ENCODE data around the gene ORC3.

DNA sequence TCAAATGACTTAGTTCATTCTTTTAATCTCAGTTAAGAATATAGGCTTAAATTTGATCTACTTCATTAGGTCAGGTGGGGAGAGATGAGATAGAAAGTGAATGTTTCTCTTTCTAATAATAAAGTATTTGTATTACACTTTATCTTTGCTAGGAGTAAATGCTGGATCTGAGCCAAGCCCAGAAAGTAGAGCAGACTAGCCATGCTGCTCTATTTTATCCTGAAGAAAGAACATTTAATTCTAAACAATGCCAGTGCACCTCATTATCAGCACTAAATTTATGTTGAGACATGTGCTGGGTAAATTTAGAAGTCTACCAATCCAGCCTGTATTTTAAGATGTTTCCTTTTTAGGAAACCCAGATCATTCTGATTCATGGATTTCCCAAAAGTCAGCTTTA, 68.6 kb downstream of the ORC3 start:
- TF ChIP-seq, protein P1, sequence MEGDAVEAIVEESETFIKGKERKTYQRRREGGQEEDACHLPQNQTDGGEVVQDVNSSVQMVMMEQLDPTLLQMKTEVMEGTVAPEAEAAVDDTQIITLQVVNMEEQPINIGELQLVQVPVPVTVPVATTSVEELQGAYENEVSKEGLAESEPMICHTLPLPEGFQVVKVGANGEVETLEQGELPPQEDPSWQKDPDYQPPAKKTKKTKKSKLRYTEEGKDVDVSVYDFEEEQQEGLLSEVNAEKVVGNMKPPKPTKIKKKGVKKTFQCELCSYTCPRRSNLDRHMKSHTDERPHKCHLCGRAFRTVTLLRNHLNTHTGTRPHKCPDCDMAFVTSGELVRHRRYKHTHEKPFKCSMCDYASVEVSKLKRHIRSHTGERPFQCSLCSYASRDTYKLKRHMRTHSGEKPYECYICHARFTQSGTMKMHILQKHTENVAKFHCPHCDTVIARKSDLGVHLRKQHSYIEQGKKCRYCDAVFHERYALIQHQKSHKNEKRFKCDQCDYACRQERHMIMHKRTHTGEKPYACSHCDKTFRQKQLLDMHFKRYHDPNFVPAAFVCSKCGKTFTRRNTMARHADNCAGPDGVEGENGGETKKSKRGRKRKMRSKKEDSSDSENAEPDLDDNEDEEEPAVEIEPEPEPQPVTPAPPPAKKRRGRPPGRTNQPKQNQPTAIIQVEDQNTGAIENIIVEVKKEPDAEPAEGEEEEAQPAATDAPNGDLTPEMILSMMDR (IDR thresholded peaks at IDR 0.05) = no peak
- no peak for TF ChIP-seq POLR2A (IDR thresholded peaks at IDR 0.05)

Measured in body of pancreas (tissue), 4 donors.